ENCODE measurements around the gene XRN2. TPM values are rescaled to one million over a fixed set of nuclear protein-coding genes. Genes with fewer than 3 reads are reported as not detected.

Gene XRN2
- total RNA-seq, 1 experiment from 2014 or later, result 122 TPM

- Histone ChIP-seq H3K27me3 (replicated peaks; ENCODE audit: insufficient read depth, low read depth, low read length, poor library complexity) (no peaks in the 10 kb centered on the region), H3K36me3 (ENCODE audit: insufficient read depth, low read length, poor library complexity, severe bottlenecking) (no peaks in the 10 kb centered on the region), H3K27ac (ENCODE audit: low read depth, low read length, poor library complexity, severe bottlenecking) (no peak overlapping the region), H3K4me1 (ENCODE audit: insufficient read depth, low read length, poor library complexity, severe bottlenecking) (no peaks in the 10 kb centered on the region), H3K4me3 (ENCODE audit: low read depth, low read length, poor library complexity, severe bottlenecking) (no peak overlapping the region), H3K9me3 (ENCODE audit: low read depth, low read length, poor library complexity, severe bottlenecking) (no peaks in the 10 kb centered on the region)
- intact Hi-C loops (cut with micrococcal nuclease; ENCODE audit: unreplicated experiment), result no loop called here
- CTCF ChIA-PET, result no interaction called here
- TF ChIP-seq CTCF (conservative IDR thresholded peaks at IDR 0.05; ENCODE audit: low read depth, low read length) (no peak), EZH2 (IDR thresholded peaks at IDR 0.05; ENCODE audit: borderline replicate concordance, low read depth, low read length, poor library complexity, severe bottlenecking) (no peak)
- BruUV-seq (replicated peaks), result no TSS peak
- POLR2A ChIA-PET (ENCODE audit: low non-redundant PET), result no interaction called here
- no peak for DNase-seq (ENCODE audit: low spot score)
These were observed 130.3 kb downstream of the XRN2 start for GRCh38 chr20:21433329-21433890.

- Histone ChIP-seq H3K4me3 (ENCODE audit: low read depth, low read length, poor library complexity, severe bottlenecking) (no peak overlapping the region), H3K36me3 (ENCODE audit: insufficient read depth, low read length, poor library complexity, severe bottlenecking) (no peaks in the 10 kb centered on the region), H3K27ac (ENCODE audit: low read depth, low read length, poor library complexity, severe bottlenecking) (no peak overlapping the region), H3K27me3 (replicated peaks; ENCODE audit: insufficient read depth, low read depth, low read length, poor library complexity) (no peaks in the 10 kb centered on the region), H3K9me3 (ENCODE audit: low read depth, low read length, poor library complexity, severe bottlenecking) (no peaks in the 10 kb centered on the region), H3K4me1 (ENCODE audit: insufficient read depth, low read length, poor library complexity, severe bottlenecking) (no peaks in the 10 kb centered on the region)
- POLR2A ChIA-PET (ENCODE audit: low non-redundant PET), result no interaction called here
- CTCF ChIA-PET, result no interaction called here
- no TSS peak for BruUV-seq (replicated peaks)
- intact Hi-C loops (cut with micrococcal nuclease; ENCODE audit: unreplicated experiment), result no loop called here
- DNase-seq (ENCODE audit: low spot score), result no peak
- TF ChIP-seq EZH2 (IDR thresholded peaks at IDR 0.05; ENCODE audit: borderline replicate concordance, low read depth, low read length, poor library complexity, severe bottlenecking) (no peak), CTCF (conservative IDR thresholded peaks at IDR 0.05; ENCODE audit: low read depth, low read length) (no peak)
These were observed 132.4 kb downstream of the XRN2 start for GRCh38 chr20:21435576-21435975.

GRCh38 chr20:21436205-21436604, 133.1 kb downstream of the XRN2 start:
- H3K27ac ChIP-seq (ENCODE audit: low read depth, low read length, poor library complexity, severe bottlenecking), result no peak overlapping the region
- H3K27me3 ChIP-seq (replicated peaks; ENCODE audit: insufficient read depth, low read depth, low read length, poor library complexity), result no peaks in the 10 kb centered on the region
- no peaks in the 10 kb centered on the region for H3K4me1 ChIP-seq (ENCODE audit: insufficient read depth, low read length, poor library complexity, severe bottlenecking)
- peak; percentile 11 for DNase-seq (ENCODE audit: low spot score)
- H3K36me3 ChIP-seq (ENCODE audit: insufficient read depth, low read length, poor library complexity, severe bottlenecking), result no peaks in the 10 kb centered on the region
- CTCF ChIA-PET, result no interaction called here
- intact Hi-C loops (cut with micrococcal nuclease; ENCODE audit: unreplicated experiment), result no loop called here
- no peaks in the 10 kb centered on the region for H3K9me3 ChIP-seq (ENCODE audit: low read depth, low read length, poor library complexity, severe bottlenecking)
- no peak overlapping the region for H3K4me3 ChIP-seq (ENCODE audit: low read depth, low read length, poor library complexity, severe bottlenecking)
- no TSS peak for BruUV-seq (replicated peaks)
- POLR2A ChIA-PET (ENCODE audit: low non-redundant PET), result no interaction called here
- TF ChIP-seq CTCF (conservative IDR thresholded peaks at IDR 0.05; ENCODE audit: low read depth, low read length) (no peak), EZH2 (IDR thresholded peaks at IDR 0.05; ENCODE audit: borderline replicate concordance, low read depth, low read length, poor library complexity, severe bottlenecking) (no peak)

Measured in A673 (cell line).